Stimulated activated CD8-positive, alpha-beta memory T cell treated with anti-CD3 and anti-CD28 coated beads, Interleukin-7, amount 100 ng/mL, for 4 hours (primary cell): ENCODE data around the gene IL34.
"Not testable (repeated sequence)": the region's sequence is repeated elsewhere in the genome, so short reads cannot be mapped to it uniquely, and the experiment has no call there.

Experiments
- DNase-seq, 2 donors: peaks; one replicate each; pipeline ENCODE4 v3.0.0-alpha.2; 2020; ENCODE audit warnings: low read depth in 2 of 2

IL34 gene

GRCh38 chr16:70646260-70647241 is at the start of gene IL34:
TSS of gene IL34 (plus strand) at chr16:70646559. CDS start at chr16:70646948, 389 bp downstream.
- DNase-seq: no peak

GRCh38 chr16:70597135-70597835 is 49.1 kb upstream of the IL34 start:
- DNase-seq: no peak

GRCh38 chr16:70598937-70599503 is 47.3 kb upstream of the IL34 start:
- DNase-seq: no peak

GRCh38 chr16:70600730-70601129 is 45.6 kb upstream of the IL34 start:
- no peak for DNase-seq

GRCh38 chr16:70601576-70602575 is 44.5 kb upstream of the IL34 start:
- DNase-seq: no peak

- DNase-seq: no peak
Observed at GRCh38 chr16:70602831-70603230, 43.5 kb upstream of the IL34 start.

- no peak for DNase-seq
Observed at GRCh38 chr16:70604407-70605282, 41.7 kb upstream of the IL34 start.

GRCh38 chr16:70605283-70605657 is 41.1 kb upstream of the IL34 start:
- DNase-seq: no peak

GRCh38 chr16:70608521-70608920 is 37.8 kb upstream of the IL34 start:
- no peak for DNase-seq

GRCh38 chr16:70610273-70611223 is 35.8 kb upstream of the IL34 start:
- DNase-seq: no peak

GRCh38 chr16:70611224-70611598 is 35.1 kb upstream of the IL34 start:
- DNase-seq: no peak

- DNase-seq: no peak
Observed at GRCh38 chr16:70611785-70612303, 34.5 kb upstream of the IL34 start.

GRCh38 chr16:70612931-70613330 is 33.4 kb upstream of the IL34 start:
- DNase-seq: no peak

GRCh38 chr16:70614208-70614951 is 32.0 kb upstream of the IL34 start:
- no peak for DNase-seq

- no peak for DNase-seq
Observed at GRCh38 chr16:70615945-70616344, 30.4 kb upstream of the IL34 start.

GRCh38 chr16:70621864-70622263 is 24.5 kb upstream of the IL34 start:
- not testable (repeated sequence) for DNase-seq

GRCh38 chr16:70627696-70628095 is 18.7 kb upstream of the IL34 start:
- no peak for DNase-seq
